GM12801 (cell line): ENCODE measurements around the gene GLS2.

Experiments used
- TF ChIP-seq, protein P1 (sequence below): IDR thresholded peaks from one replicate; pipeline ENCODE4 v1.5.1; 2011; ENCODE audit warnings: control low read depth; ENCODE audit not compliant: insufficient read length; ENCODE audit errors: extremely low read depth

Gene GLS2

GRCh38 chr12:56431288-56431687 lies 56.7 kb downstream of the GLS2 start:
- TF ChIP-seq, protein P1, sequence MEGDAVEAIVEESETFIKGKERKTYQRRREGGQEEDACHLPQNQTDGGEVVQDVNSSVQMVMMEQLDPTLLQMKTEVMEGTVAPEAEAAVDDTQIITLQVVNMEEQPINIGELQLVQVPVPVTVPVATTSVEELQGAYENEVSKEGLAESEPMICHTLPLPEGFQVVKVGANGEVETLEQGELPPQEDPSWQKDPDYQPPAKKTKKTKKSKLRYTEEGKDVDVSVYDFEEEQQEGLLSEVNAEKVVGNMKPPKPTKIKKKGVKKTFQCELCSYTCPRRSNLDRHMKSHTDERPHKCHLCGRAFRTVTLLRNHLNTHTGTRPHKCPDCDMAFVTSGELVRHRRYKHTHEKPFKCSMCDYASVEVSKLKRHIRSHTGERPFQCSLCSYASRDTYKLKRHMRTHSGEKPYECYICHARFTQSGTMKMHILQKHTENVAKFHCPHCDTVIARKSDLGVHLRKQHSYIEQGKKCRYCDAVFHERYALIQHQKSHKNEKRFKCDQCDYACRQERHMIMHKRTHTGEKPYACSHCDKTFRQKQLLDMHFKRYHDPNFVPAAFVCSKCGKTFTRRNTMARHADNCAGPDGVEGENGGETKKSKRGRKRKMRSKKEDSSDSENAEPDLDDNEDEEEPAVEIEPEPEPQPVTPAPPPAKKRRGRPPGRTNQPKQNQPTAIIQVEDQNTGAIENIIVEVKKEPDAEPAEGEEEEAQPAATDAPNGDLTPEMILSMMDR: no peak

DNA sequence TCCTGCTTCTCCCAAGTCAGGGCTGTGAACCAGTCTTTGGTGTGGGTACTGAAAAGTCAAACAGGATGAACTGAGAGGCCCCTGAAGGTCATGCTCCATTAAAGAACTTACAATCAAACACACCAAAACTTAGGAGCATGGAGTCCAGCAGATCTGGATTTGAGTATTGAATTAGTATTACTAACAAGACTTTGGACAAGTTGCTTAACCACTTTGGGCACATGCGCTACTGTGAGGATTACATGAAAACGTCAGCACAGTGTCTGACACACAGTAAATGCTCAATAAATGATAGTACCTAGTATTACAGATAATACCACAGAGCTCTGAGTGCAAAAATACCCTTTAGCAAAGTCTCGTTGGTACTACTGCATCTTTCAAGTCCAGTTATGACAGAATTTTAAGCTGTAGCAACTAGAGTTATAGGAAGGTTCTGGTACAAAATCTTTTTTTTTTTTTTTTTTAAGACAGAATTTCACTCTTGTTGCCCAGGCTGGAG lies 62.0 kb downstream of the GLS2 start:
- TF ChIP-seq, protein P1: no peak

- TF ChIP-seq, protein P1: no peak
Measured at GRCh38 chr12:56425193-56425592, 62.8 kb downstream of the GLS2 start.
